ENCODE measurements around the gene MCEMP1. TPM values are rescaled to one million over a fixed set of nuclear protein-coding genes. Genes with fewer than 3 reads are reported as not detected.
A peak's percentile ranks its signal among the peaks of the same experiment; 100 is the strongest.

The MCEMP1 gene
- total and polyA plus RNA-seq, 4 experiments from 2014 or later, result not detected

- Mint-ChIP-seq H3K27me3 (no peaks in the 10 kb centered on the region), H3K4me1 (peaks cover 20 to 62% (median 39%) of the 10 kb centered on the region in 4 donors), H3K27ac (peak within 1 kb of the TSS in 2 of 7 donors; percentile 7 to 84), H3K9me3 (peaks cover 0 to 1% (median 0%) of the 10 kb centered on the region in 8 donors), H3K4me3 (peak within 1 kb of the TSS in 1 of 8 donors; percentile 25), H3K36me3 (peaks cover 0 to 24% of the 10 kb centered on the region in 2 donors)
- Histone ChIP-seq H3K4me1 (ENCODE audit: insufficient read depth, low read length) (peaks cover 39% of the 10 kb centered on the region), H3K27ac (ENCODE audit: low read depth, low read length) (no peak within 1 kb of the TSS), H3K27me3 (ENCODE audit: insufficient read depth, low read length) (no peaks in the 10 kb centered on the region), H3K36me3 (ENCODE audit: insufficient read depth, low read length) (peaks cover 6% of the 10 kb centered on the region), H3K4me3 (ENCODE audit: low read length in 2 of 2) (no peak within 1 kb of the TSS), H3K9me3 (ENCODE audit: control insufficient read depth in 1 of 2, low read length in 2 of 2) (no peaks in the 10 kb centered on the region)
- ChIA-PET CTCF (ENCODE audit: partially characterized antibody) (interaction anchor here (1.0 kb wide), 1 partner anchor 19 kb away, joined by 4 read pairs; no protein-coding TSS in a partner anchor), POLR2A (ENCODE audit: partially characterized antibody) (interaction anchor here (0.8 to 1.8 kb wide), 3 partner anchors 8 to 564 kb away, joined by 3 to 4 read pairs (median 3); partner anchors contain the start of gene ZNF557)
- no peak for DNase-seq
- intact Hi-C loops (cut with micrococcal nuclease), result no loop called here
Observed at GRCh38 chr19:7633698-7634097, 43.2 kb upstream of the MCEMP1 start, which contains the start of gene PCP2. Gene PCP2, minus strand, starts transcription at chr19:7633719. Its CDS starts 262 bp downstream, at chr19:7633457.

- Mint-ChIP-seq H3K27me3 (no peaks in the 10 kb centered on the region), H3K27ac (peak overlapping the region in 4 of 7 donors; percentile 24 to 89 (median 84)), H3K9me3 (peaks cover 0 to under 1% (median 0%) of the 10 kb centered on the region in 8 donors), H3K4me1 (peaks cover 22 to 59% (median 36%) of the 10 kb centered on the region in 4 donors), H3K4me3 (peak overlapping the region in 7 of 8 donors; percentile 63 to 87 (median 71)), H3K36me3 (peaks cover 7 to 21% of the 10 kb centered on the region in 2 donors)
- ChIA-PET CTCF (ENCODE audit: partially characterized antibody) (interaction anchor here (1.3 kb wide), 2 partner anchors 17 to 67 kb away, joined by 4 to 5 read pairs; no protein-coding TSS in a partner anchor), POLR2A (ENCODE audit: partially characterized antibody) (no interaction called here)
- Histone ChIP-seq H3K9me3 (ENCODE audit: control insufficient read depth in 1 of 2, low read length in 2 of 2) (no peaks in the 10 kb centered on the region), H3K36me3 (ENCODE audit: insufficient read depth, low read length) (peaks cover 11% of the 10 kb centered on the region), H3K4me3 (ENCODE audit: low read length in 2 of 2) (no peak overlapping the region), H3K27me3 (ENCODE audit: insufficient read depth, low read length) (no peaks in the 10 kb centered on the region), H3K27ac (ENCODE audit: low read depth, low read length) (no peak overlapping the region), H3K4me1 (ENCODE audit: insufficient read depth, low read length) (peaks cover 41% of the 10 kb centered on the region)
- intact Hi-C loops (cut with micrococcal nuclease), result loop anchor here (2.0 kb wide), 1 partner anchor 101 kb away; the partner anchor contains the start of gene PNPLA6
- no peak for DNase-seq
Observed at GRCh38 chr19:7635670-7636069, 41.2 kb upstream of the MCEMP1 start.

- Histone ChIP-seq H3K36me3 (ENCODE audit: insufficient read depth, low read length) (peaks cover 14% of the 10 kb centered on the region), H3K4me1 (ENCODE audit: insufficient read depth, low read length) (peaks cover 36% of the 10 kb centered on the region), H3K27me3 (ENCODE audit: insufficient read depth, low read length) (no peaks in the 10 kb centered on the region), H3K4me3 (ENCODE audit: low read length in 2 of 2) (peak overlapping the region; percentile 26 to 42), H3K9me3 (ENCODE audit: control insufficient read depth in 1 of 2, low read length in 2 of 2) (no peaks in the 10 kb centered on the region), H3K27ac (ENCODE audit: low read depth, low read length) (peak overlapping the region; percentile 77)
- Mint-ChIP-seq H3K36me3 (peaks cover 7 to 21% of the 10 kb centered on the region in 2 donors), H3K9me3 (no peaks in the 10 kb centered on the region), H3K27me3 (no peaks in the 10 kb centered on the region), H3K4me3 (peak overlapping the region; percentile 82 to 89 (median 84)), H3K27ac (peak overlapping the region in 6 of 7 donors; percentile 84 to 95 (median 94)), H3K4me1 (peaks cover 20 to 55% (median 34%) of the 10 kb centered on the region in 4 donors)
- ChIA-PET CTCF (ENCODE audit: partially characterized antibody) (interaction anchor here (1.3 kb wide), 2 partner anchors 16 to 68 kb away, joined by 4 to 5 read pairs; no protein-coding TSS in a partner anchor), POLR2A (ENCODE audit: partially characterized antibody) (no interaction called here)
- intact Hi-C loops (cut with micrococcal nuclease), result loop anchor here (2.0 kb wide), 1 partner anchor 102 kb away; the partner anchor contains the start of gene PNPLA6
- peak in 1 of 5 donors; percentile 36 for DNase-seq
Observed at GRCh38 chr19:7636317-7636690, 40.6 kb upstream of the MCEMP1 start.

- Mint-ChIP-seq H3K36me3 (peaks cover 7 to 19% of the 10 kb centered on the region in 2 donors), H3K4me1 (peaks cover 20 to 52% (median 34%) of the 10 kb centered on the region in 4 donors)
Observed at GRCh38 chr19:7636691-7637373, 40.1 kb upstream of the MCEMP1 start, which contains the start of gene STXBP2. Gene STXBP2, plus strand, starts transcription at chr19:7637110. Its CDS starts 40 bp downstream, at chr19:7637150.

GRCh38 chr19:7637374-7638256, 39.3 kb upstream of the MCEMP1 start:
- POLR2A ChIA-PET (ENCODE audit: partially characterized antibody), result interaction anchor here (0.7 to 3.1 kb wide), 11 partner anchors 8 to 306 kb away, joined by 3 to 15 read pairs (median 4); partner anchors contain the start of genes PET100, RETN, SNAPC2 and TIMM44
- Histone ChIP-seq H3K9me3 (ENCODE audit: control insufficient read depth in 1 of 2, low read length in 2 of 2) (no peaks in the 10 kb centered on the region), H3K27ac (ENCODE audit: low read depth, low read length) (peak overlapping the region; percentile 77), H3K27me3 (ENCODE audit: insufficient read depth, low read length) (no peaks in the 10 kb centered on the region), H3K4me3 (ENCODE audit: low read length in 2 of 2) (peak overlapping the region; percentile 36 to 74), H3K4me1 (ENCODE audit: insufficient read depth, low read length) (peaks cover 36% of the 10 kb centered on the region), H3K36me3 (ENCODE audit: insufficient read depth, low read length) (peaks cover 13% of the 10 kb centered on the region)
- H3K4me3 Mint-ChIP-seq, result peak overlapping the region; percentile 82 to 89 (median 84)
- peaks cover 7 to 16% of the 10 kb centered on the region in 2 donors for H3K36me3 Mint-ChIP-seq
- CTCF ChIA-PET (ENCODE audit: partially characterized antibody), result interaction anchor here (0.8 to 1.3 kb wide), 5 partner anchors 8 to 162 kb away, joined by 3 to 7 read pairs (median 3); partner anchors contain the start of genes PET100, TRAPPC5 and XAB2
- H3K27me3 Mint-ChIP-seq, result no peaks in the 10 kb centered on the region
- H3K4me1 Mint-ChIP-seq, result peaks cover 20 to 50% (median 34%) of the 10 kb centered on the region in 4 donors
- peak overlapping the region; percentile 82 to 95 (median 94) for H3K27ac Mint-ChIP-seq
- intact Hi-C loops (cut with micrococcal nuclease), result loop anchor here (1.0 to 2.0 kb wide), 3 partner anchors 8 to 103 kb away; partner anchors contain the start of genes PET100, PNPLA6, TRAPPC5 and XAB2
- peak in 2 of 5 donors; percentile 23 for DNase-seq
- H3K9me3 Mint-ChIP-seq, result no peaks in the 10 kb centered on the region

More at GRCh38 chr19:7636691-7637373, 40.1 kb upstream of the MCEMP1 start, which contains the start of gene STXBP2:
- POLR2A ChIA-PET (ENCODE audit: partially characterized antibody), result interaction anchor here (0.7 to 3.1 kb wide), 7 partner anchors 7 to 307 kb away, joined by 3 to 15 read pairs (median 5); partner anchors contain the start of genes PET100, RETN, TIMM44 and XAB2
- H3K4me3 Mint-ChIP-seq, result peak within 1 kb of the TSS; percentile 82 to 89 (median 84)
- H3K36me3 ChIP-seq (ENCODE audit: insufficient read depth, low read length), result peaks cover 12% of the 10 kb centered on the region
- peak within 1 kb of the TSS; percentile 42 to 74 for H3K4me3 ChIP-seq (ENCODE audit: low read length in 2 of 2)
- H3K27ac ChIP-seq (ENCODE audit: low read depth, low read length), result peak within 1 kb of the TSS; percentile 77
- no peaks in the 10 kb centered on the region for H3K27me3 Mint-ChIP-seq
- peak; percentile 91 to 93 (median 92) for DNase-seq
- no peaks in the 10 kb centered on the region for H3K27me3 ChIP-seq (ENCODE audit: insufficient read depth, low read length)
- peak within 1 kb of the TSS; percentile 84 to 95 (median 94) for H3K27ac Mint-ChIP-seq
- intact Hi-C loops (cut with micrococcal nuclease), result loop anchor here (1.0 to 2.0 kb wide), 3 partner anchors 8 to 102 kb away; partner anchors contain the start of genes PET100, PNPLA6, TRAPPC5 and XAB2
- no peaks in the 10 kb centered on the region for H3K9me3 Mint-ChIP-seq
- CTCF ChIA-PET (ENCODE audit: partially characterized antibody), result interaction anchor here (1.3 kb wide), 1 partner anchor 44 kb away, joined by 7 read pairs; the partner anchor contains the start of gene TRAPPC5
- peaks cover 36% of the 10 kb centered on the region for H3K4me1 ChIP-seq (ENCODE audit: insufficient read depth, low read length)
- H3K9me3 ChIP-seq (ENCODE audit: control insufficient read depth in 1 of 2, low read length in 2 of 2), result no peaks in the 10 kb centered on the region

- DNase-seq, result peak in 1 of 5 donors; percentile 33
- intact Hi-C loops (cut with micrococcal nuclease), result no loop called here
- peaks cover 20 to 50% (median 34%) of the 10 kb centered on the region in 4 donors for H3K4me1 Mint-ChIP-seq
- Histone ChIP-seq H3K4me3 (ENCODE audit: low read length in 2 of 2) (no peak overlapping the region), H3K27me3 (ENCODE audit: insufficient read depth, low read length) (no peaks in the 10 kb centered on the region), H3K27ac (ENCODE audit: low read depth, low read length) (no peak overlapping the region), H3K36me3 (ENCODE audit: insufficient read depth, low read length) (peaks cover 16% of the 10 kb centered on the region), H3K9me3 (ENCODE audit: control insufficient read depth in 1 of 2, low read length in 2 of 2) (no peaks in the 10 kb centered on the region), H3K4me1 (ENCODE audit: insufficient read depth, low read length) (peaks cover 36% of the 10 kb centered on the region)
- peak overlapping the region in 4 of 7 donors; percentile 28 to 90 (median 60) for H3K27ac Mint-ChIP-seq
- no peaks in the 10 kb centered on the region for H3K9me3 Mint-ChIP-seq
- ChIA-PET CTCF (ENCODE audit: partially characterized antibody) (no interaction called here), POLR2A (ENCODE audit: partially characterized antibody) (interaction anchor here (1.7 to 3.1 kb wide), 3 partner anchors 9 to 282 kb away, joined by 4 to 15 read pairs (median 5); partner anchors contain the start of genes PET100, SNAPC2 and XAB2)
- H3K4me3 Mint-ChIP-seq, result peak overlapping the region in 7 of 8 donors; percentile 14 to 61 (median 41)
- no peaks in the 10 kb centered on the region for H3K27me3 Mint-ChIP-seq
- H3K36me3 Mint-ChIP-seq, result peaks cover 7 to 11% of the 10 kb centered on the region in 2 donors
Observed at GRCh38 chr19:7638802-7639465, 38.0 kb upstream of the MCEMP1 start.

Data from CD4-positive, alpha-beta memory T cell (primary cell).